ENCODE data around the gene CD320.
"Not testable (repeated sequence)": the region's sequence is repeated elsewhere in the genome, so short reads cannot be mapped to it uniquely, and the experiment has no call there.

CD320 gene

GRCh38 chr19:8333767-8334457 is 25.8 kb upstream of the CD320 start:
- no peak for DNase-seq (ENCODE audit: low read depth, low spot score)

- no peak for DNase-seq (ENCODE audit: low read depth, low spot score)
These were observed 25.0 kb upstream of the CD320 start for GRCh38 chr19:8332976-8333766.

- DNase-seq (ENCODE audit: low read depth, low spot score), result no peak
These were observed 23.2 kb upstream of the CD320 start for GRCh38 chr19:8331263-8331845.

GRCh38 chr19:8329996-8330395 is 21.8 kb upstream of the CD320 start:
- DNase-seq (ENCODE audit: low read depth, low spot score), result no peak

- no peak for DNase-seq (ENCODE audit: low read depth, low spot score)
These were observed 17.3 kb upstream of the CD320 start for GRCh38 chr19:8325454-8325853.

GRCh38 chr19:8324186-8325050 is 16.3 kb upstream of the CD320 start:
- no peak for DNase-seq (ENCODE audit: low read depth, low spot score)

- DNase-seq (ENCODE audit: low read depth, low spot score), result no peak
These were observed 15.6 kb upstream of the CD320 start for GRCh38 chr19:8323781-8324185.

- no peak for DNase-seq (ENCODE audit: low read depth, low spot score)
These were observed 14.5 kb upstream of the CD320 start for GRCh38 chr19:8322638-8322997.

- no peak for DNase-seq (ENCODE audit: low read depth, low spot score)
These were observed 14.0 kb upstream of the CD320 start for GRCh38 chr19:8321986-8322637.

GRCh38 chr19:8321067-8321985 is 13.2 kb upstream of the CD320 start, which contains the start of the genes NDUFA7 and RPS28:
TSS of gene NDUFA7 (minus strand) at chr19:8321375. CDS start at chr19:8321358, 17 bp downstream.
TSS of gene RPS28 (plus strand) at chr19:8321496. CDS start at chr19:8321531, 35 bp downstream.
- peak; percentile 99 for DNase-seq (ENCODE audit: low read depth, low spot score)

- DNase-seq (ENCODE audit: low read depth, low spot score), result peak; percentile 36
These were observed 12.5 kb upstream of the CD320 start for GRCh38 chr19:8320564-8321066.

GRCh38 chr19:8319807-8320520 is 11.8 kb upstream of the CD320 start:
- no peak for DNase-seq (ENCODE audit: low read depth, low spot score)

GRCh38 chr19:8318835-8319234 is 10.7 kb upstream of the CD320 start:
- DNase-seq (ENCODE audit: low read depth, low spot score), result not testable (repeated sequence)

GRCh38 chr19:8316351-8317125 is 8.4 kb upstream of the CD320 start:
- no peak for DNase-seq (ENCODE audit: low read depth, low spot score)

GRCh38 chr19:8314981-8315640 is 7.0 kb upstream of the CD320 start:
- not testable (repeated sequence) for DNase-seq (ENCODE audit: low read depth, low spot score)

- DNase-seq (ENCODE audit: low read depth, low spot score), result no peak
These were observed 3.5 kb upstream of the CD320 start for GRCh38 chr19:8311461-8312260.

Data from astrocyte of the hippocampus (primary cell).